GM19452 (cell line): ENCODE measurements around the gene EIF4B.
"Not testable (repeated sequence)": the region's sequence is repeated elsewhere in the genome, so short reads cannot be mapped to it uniquely, and the experiment has no call there.

Source experiments
- ATAC-seq: cut with Tn5 transposase; IDR thresholded peaks from one replicate; pipeline ENCODE4 v1.9.1; 2021; ENCODE audit not compliant: unreplicated experiment

Gene EIF4B, protein sequence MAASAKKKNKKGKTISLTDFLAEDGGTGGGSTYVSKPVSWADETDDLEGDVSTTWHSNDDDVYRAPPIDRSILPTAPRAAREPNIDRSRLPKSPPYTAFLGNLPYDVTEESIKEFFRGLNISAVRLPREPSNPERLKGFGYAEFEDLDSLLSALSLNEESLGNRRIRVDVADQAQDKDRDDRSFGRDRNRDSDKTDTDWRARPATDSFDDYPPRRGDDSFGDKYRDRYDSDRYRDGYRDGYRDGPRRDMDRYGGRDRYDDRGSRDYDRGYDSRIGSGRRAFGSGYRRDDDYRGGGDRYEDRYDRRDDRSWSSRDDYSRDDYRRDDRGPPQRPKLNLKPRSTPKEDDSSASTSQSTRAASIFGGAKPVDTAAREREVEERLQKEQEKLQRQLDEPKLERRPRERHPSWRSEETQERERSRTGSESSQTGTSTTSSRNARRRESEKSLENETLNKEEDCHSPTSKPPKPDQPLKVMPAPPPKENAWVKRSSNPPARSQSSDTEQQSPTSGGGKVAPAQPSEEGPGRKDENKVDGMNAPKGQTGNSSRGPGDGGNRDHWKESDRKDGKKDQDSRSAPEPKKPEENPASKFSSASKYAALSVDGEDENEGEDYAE

DNA sequence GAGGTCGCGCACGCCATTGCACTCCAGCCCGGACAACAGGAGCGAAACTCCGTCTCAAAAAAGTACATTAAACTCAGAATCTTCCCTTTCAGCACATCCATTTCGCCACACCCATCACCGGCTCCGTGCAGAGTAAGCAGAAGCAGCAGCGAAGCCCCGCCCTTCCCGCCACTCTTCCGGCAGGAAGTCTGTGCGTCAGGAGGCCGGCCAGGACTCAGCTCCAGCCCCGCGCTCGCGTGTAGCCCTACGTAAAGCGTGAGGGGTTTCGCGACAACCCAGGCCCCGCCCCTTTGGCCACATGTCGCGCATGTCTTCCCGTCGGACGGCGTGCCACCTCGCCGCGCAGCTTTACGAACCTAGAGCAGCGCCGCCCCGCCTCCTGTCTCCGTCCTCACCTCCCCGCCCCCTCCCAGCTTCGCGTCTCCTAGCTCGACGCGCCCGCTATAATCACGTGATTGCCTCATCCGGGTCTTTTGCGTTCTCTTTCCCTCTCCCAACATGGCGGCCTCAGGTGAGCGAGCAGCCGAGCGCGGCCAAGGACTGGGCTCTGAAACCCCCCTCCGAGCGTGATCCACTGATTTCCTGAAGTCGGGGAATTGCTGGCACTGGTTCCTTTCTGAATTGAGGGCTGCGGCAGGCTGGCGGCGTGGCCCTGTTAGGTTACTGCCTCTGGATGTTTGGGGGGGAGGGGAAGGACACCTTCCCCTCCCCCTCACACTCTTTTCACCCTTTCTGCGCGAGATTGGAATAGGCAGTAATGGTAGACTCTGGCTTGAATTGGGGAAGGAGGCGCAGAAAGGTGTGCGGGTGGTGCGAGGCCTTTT lies at the start of gene EIF4B:
TSS of gene EIF4B (plus strand) at position 471 of the 824 bp plus-strand sequence. CDS start at position 499, 28 bp downstream.
- ATAC-seq: peak; percentile 96

DNA sequence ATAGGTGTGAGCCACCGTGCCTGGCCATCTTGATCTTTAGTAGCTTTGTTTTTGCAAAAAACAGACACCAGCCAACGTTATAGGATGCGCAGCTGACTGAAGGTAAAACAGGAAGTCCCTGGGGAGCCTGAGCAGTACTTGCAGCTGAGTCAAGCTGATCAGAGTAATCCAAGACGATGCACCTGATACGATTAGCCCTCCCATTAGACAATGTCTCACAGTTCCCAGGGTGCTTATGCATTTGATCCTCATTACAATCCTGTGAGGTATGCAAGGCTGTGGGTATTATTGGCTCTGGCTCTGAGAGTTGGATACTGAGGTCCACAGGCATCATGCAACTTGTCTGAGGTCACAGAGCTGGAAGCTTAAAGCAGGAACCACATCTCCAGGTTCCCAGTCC lies 49.3 kb upstream of the EIF4B start:
- no peak for ATAC-seq

DNA sequence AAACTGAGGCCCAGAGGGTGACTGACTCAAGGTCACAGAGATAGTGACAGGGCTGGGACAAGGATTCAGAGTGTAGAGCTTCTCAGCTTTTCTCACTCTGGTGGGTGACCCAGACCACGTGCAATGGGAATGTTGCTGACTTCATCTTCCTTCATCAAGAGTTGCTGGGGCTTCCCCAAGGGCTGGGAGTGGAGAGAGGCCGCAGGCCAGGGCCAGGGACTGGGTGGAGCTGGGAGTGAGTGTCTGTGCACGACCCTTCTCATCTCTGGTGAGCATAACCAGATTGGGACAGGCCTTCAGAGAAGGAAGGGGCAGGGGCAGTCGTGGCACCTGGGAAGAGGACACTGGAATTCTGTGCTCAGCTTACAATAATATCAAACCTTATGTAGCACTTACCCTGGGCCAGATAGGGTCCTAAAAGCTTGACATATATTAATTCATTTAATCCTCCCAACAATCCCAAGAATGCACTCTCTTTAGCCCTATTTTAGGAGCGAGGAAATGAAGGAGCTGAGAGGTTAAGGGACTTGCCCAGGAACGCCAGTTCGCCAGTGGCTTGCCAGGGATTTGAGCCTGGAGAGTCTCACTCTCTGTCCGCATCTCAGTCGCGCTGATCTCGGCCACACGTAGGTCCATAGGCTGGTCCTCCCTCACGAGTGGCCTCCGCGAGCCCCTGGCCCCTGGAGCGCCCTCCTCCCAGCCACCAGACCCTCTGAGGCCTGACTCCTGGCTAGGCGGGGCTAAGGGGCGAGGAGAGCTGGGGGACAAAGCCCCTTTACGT lies 41.5 kb upstream of the EIF4B start:
- ATAC-seq: no peak

DNA sequence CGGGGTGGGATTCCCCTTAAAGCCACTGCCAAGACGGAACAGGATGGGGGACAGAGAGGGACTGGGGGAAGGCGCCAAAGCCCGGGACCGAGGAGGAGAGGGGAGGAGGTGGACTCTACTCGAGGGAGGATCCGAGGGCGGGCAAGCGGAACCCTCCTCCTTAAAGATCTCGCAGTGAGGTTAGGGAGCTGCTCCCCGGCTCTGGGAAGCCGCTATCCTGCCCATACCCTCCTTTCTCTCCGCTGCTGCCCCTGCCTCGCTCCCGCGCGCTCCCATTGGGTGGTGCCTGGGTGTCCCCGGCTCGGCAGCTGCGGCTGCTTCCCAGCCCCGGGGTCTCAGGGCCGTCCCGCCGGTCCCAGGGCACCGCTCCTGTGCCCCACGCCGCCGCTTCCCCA lies 40.9 kb upstream of the EIF4B start:
- ATAC-seq: no peak

DNA sequence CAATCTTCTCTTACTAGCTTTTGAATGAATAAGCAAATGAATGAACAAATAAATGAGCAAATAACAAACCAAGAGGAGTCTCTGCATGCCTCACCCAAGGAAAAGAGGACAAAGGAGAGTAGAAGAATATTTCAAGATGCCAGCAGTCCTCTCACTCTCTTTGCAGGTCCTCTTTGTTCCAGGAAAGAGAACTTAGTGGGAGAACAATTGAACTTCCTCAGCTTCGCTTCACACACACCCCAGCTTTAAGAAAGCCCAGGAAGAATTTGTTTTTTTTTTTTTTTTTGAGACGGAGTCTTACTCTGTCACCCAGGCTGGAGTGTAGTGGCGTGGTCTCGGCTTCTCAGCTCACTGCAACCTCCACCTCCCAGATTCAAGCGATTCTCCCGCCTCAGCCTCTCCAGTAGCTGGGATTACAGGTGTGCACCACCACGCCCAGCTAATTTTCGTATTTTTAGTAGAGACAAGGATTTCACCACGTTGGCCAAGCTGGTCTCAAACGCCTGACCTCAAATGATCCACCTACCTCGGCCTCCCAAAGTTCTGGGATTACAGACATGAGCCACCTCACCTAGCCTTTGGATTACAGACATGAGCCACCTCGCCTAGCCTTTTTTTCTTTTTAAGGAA lies 37.0 kb upstream of the EIF4B start:
- no peak for ATAC-seq

DNA sequence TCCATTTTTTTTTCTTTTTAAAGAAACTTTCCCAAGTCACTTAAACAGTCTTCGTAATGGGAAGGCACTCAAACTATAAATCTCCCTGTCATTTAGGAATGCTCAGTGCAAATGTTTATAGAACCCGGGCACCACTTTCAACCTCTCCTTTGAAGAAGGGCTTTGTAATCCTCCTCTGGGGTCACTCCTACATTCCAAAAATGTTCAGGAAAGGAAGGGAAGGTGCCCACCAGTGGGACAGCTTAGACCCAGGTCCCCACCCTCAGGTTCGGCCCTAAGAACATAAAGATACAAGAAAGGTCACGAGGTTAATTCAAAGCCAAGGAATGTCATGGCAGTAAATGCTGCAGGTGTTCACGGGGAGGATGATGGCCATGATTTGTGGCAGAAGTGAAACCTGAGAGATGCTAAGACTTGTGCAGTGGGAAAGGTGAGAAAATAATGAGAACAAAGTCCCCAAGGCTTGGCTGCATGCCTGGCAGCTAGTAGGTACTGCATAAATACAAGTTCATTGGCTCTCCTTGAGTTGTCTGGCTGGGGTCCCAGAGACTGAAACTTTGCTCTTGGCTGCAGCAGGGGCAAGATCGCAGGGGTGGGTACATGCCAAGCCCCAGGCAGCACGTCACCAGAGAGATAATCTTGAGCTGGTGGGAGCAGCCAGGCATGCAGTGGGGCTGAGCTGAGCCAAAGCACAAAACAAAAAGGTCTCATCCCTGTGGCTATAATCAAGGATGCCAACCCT lies 36.3 kb upstream of the EIF4B start:
- no peak for ATAC-seq

DNA sequence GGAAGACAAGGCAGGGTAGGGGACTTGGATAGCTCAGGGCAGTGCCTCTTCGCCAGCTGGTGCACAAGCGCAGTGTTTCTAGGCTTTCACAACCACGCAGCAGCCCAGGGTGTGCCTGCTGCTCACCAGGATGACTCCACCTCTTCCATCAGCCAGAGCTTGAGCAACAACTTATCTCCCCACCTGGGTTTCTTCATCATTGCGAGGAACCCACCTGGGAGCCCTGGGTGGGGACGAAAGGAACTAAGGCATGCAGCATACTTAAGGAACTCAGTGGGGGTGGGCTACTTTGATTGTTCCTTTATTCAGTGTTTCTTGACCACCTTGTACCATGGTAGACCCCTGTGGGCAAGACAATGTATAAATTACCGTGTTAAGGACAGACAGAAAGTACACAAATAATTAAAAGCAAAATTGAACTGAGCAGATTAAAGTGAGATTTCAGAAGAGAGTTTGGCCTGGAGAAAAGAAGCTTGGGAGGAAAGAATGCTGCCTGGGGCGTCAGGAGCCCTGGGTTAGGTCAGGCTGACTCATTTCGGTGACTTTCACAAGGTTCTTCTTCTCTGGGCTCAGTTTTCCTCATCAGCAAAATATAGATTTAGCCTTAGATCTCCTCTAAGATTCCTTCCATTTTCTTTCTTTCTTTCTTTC lies 34.5 kb upstream of the EIF4B start:
- ATAC-seq: no peak

DNA sequence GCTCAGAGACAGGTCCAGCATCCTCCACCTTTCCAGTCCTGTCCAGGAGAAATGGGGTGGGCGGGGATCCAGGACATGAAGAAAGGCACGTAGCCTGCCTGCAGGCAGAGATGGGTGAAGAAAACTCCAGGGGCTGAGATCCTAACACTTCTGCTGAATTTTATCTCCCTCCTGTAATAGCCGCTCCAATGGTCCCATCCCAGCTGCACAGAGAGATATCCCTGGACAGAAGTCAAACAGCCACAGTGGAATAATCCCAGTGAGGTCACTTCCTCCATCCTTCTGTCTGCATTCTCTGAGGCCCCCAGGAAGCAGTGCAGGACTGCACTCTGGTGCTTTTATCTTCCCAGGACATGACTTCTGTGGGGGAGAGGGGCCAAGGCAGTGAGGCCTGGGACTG lies 31.1 kb upstream of the EIF4B start:
- no peak for ATAC-seq

DNA sequence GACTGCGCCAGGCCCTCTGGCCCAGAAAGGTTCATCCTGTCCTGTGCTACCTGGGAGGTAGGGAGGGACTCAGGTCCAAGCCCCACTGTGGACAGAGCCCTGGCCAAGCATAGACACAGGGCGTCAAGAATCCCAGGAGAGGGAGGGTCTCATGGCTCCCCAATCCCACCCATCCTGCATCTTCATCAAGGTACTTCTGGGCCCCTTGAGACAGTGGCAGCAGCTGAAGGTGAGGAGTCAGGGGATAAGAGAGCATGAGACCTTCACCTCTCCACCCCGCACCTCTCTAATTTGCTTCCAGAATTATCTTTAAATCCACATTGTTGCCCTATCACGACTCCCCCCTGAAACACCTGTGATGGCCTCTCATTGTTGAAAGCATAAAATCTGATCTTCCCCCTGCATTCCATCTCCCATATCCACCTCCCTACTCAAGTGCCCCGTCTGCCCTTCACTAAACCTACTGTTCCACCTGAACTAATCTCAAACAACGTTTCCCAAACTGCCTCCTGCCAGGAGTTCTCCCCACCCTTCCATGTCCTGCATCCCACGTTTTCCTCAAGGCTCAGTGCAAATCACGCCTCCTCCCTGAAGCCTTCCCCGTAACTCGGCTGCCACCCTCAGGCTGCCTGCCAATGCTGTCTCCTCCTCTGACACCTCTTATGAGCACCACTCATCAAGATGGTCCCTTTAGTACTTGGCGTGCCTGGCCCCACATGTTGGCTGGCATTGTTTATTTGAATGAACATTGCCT lies 30.3 kb upstream of the EIF4B start:
- ATAC-seq: no peak

DNA sequence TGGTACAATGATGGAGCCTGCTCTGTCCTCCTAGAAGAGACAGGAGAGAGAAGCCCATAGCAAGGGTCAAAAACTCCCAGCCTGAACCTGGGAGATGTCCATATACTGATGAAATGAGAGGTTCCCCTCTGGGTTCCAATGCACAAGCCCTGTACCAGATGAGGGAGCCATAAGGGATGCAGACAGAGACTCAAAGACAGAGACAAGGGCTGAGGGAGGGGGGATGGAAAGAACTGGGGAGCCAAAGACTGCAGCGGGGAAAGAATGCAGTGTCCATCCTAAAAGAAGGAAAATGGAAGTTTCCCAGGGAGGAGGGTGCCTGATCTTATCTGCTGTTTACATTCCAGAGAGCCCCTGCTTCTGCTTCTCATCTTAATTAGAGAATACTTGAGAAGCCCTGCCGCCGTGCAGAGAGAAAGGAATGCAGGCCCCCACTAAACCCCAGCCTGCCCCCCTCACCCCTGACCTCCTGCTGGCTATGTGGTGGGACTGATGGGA lies 29.6 kb upstream of the EIF4B start:
- ATAC-seq: no peak

DNA sequence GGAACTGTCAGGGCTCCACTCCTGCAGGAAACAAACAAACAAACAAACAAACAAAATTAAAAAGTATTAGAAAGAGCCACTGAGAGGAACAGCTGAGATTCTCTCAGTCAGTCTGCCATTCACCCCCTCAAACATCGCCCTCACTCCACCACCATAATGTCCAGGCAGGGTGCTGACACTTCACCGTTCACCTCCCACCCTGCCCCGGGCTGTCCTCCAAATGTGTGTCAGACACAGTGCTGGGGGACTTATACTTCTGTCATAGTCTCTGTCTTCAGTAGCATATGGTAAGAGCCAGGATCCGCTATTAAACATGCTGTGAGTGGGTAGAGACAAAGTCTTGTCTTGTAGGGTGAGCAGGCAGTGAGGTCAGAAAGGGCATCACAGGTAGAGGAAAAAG lies 29.1 kb upstream of the EIF4B start:
- no peak for ATAC-seq

DNA sequence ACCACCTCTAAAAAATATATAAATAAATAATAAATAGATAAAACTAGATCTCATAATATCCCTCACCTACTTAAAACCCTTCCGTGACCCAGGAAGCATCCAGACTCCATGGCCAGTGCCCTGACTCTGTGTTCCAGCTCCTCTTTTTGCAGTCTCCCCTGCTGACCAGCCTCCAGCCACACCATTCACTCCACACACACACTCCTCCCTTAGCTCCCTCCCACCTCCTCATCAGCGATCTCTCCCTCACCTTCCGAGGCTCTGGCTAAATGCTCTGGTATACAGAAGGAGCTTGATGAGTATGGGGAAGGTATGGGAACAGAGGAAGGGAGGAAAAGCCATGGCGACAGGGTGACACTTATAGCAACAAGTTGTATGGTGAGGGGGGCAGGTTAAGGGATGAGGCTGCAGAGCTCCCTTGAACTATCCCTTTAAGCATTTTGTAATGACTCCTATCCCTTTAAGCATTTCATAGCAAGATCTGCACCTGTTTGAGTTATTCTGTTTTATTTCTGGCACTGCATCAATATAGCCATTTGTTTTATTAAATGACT lies 26.1 kb upstream of the EIF4B start:
- ATAC-seq: no peak

DNA sequence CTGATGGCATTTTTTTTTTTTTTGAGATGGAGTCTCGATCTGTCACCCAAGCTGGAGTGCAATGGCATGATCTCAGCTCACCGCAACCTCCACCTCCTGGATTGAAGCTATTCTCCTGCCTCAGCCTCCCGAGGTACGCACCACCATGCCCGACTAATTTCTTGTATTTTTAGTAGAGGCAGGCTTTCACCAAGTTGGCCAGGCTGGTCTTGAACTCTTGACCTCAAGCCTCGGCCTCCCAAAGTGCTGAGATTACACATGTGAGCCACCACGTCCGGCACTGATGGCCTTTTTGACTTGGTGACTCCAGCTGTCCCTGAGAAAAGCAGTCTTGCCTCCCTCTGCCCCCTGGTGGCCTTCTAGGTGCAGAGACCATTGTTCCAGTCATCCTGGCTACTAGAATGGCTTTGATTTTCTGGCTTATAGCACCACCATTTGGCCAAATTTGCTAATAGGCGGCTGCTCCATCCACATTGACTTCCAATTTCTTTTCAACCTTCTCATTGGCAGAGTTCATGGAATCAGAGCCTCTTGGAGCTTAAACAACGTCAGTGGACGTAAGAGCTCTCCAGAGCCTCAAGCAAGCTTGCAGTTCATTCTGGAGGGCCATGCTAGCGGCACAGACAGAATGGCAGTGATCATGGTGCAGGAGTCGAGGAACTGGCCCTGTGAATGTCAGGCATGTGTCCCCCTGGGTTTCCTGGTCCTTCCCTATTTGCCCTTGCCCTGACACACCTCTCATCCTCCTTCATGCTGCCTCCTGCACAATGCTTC lies 25.4 kb upstream of the EIF4B start:
- peak; percentile 58 for ATAC-seq

DNA sequence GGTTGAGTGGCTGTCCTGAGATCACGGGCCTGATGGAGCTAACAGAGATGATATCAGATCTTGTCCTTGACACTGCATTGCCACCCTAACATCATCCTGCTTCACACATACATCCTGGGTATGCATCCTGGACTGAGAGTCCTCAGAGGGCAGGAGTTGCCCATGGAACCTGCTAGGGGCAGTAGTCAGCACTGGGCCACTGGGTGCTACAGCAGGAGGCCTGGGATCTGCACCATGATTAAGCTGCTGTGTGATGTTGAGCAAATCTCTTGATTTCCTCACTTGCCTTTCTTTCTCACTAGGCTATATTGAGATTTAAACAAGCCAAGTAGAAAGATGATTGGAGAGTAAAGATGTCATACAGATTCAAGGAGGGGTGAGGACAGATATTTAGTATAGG lies 22.1 kb upstream of the EIF4B start:
- ATAC-seq: no peak

DNA sequence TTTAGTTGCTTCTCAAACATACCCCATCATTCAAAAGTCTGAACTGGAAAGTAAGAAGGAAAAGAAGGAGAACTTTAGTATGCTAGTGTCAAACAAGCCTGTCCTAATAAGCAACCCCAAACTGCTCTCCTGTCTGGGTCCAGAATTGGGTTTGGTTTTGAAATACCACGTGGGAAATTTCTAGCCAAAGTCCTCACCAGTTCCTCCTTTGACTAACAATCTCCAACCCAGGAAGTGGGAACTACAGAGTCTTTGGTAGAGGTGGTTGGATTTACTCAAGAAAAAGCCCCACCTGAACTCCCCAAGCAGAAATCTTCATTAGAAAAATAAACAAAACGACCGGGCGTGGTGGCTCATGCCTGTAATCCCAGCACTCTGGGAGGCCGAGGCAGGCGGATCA lies 17.4 kb upstream of the EIF4B start:
- no peak for ATAC-seq

DNA sequence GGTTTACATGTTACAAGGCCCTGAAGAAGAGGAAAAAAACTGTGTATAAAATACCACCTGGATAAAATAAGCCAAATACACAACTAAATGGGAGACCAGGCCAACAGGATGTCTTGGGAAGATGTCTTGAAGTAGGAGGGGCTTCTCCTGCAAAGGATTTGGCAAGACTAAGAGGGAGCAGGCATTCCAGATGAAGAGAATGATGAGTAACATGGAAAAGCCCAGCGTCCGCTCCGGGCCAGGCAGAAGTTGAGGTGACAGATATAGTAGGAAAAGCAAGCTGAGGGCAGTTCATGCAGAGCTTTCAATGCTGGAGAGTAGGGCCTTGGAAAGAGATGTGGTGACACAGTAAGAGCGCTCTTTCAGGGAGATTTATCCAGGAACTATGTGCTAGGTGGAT lies 16.1 kb upstream of the EIF4B start:
- ATAC-seq: no peak

DNA sequence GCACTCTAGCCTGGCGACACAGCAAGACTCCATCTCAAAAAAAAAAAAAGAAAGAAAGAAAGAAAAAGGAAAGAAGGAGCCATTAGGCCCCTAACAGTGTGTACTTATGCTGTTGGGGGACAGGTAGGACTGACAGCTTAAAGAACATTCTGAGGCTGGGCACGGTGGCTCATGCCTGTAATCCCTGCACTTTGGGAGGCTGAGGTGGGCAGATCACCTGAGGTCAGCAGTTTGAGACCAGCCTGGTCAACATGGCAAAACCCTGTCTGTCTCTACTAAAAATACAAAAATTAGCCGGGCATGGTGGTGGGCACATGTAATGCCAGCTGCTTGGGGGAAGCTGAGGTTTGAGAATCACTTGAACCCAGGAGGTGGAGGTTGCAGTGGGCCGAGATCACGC lies 14.0 kb upstream of the EIF4B start:
- ATAC-seq: not testable (repeated sequence)
